Rectal smooth muscle tissue (tissue), 1 donor: ENCODE results near the gene LRRC61.
"Not testable (repeated sequence)": the region's sequence is repeated elsewhere in the genome, so short reads cannot be mapped to it uniquely, and the experiment has no call there.

ENCODE experiments used
- H3K27ac ChIP-seq: one replicate; pipeline ENCODE4 v1.7.0; 2013; ENCODE audit warnings: low read depth, low read length, inconsistent platforms
- H3K27me3 ChIP-seq: one replicate; pipeline ENCODE4 v1.7.0; 2013; ENCODE audit warnings: low read length; ENCODE audit not compliant: control insufficient read depth, insufficient read depth
- H3K36me3 ChIP-seq: one replicate; pipeline ENCODE4 v1.7.0; 2013; ENCODE audit warnings: low read length; ENCODE audit not compliant: control insufficient read depth, insufficient read depth
- H3K4me1 ChIP-seq: one replicate; pipeline ENCODE4 v1.7.0; 2013; ENCODE audit warnings: low read length; ENCODE audit not compliant: control insufficient read depth, insufficient read depth
- H3K4me3 ChIP-seq: one replicate; pipeline ENCODE4 v1.7.0; 2013; ENCODE audit warnings: low read length
- H3K9ac ChIP-seq: one replicate; pipeline ENCODE4 v1.7.0; 2013; ENCODE audit warnings: low read length

LRRC61 gene

DNA sequence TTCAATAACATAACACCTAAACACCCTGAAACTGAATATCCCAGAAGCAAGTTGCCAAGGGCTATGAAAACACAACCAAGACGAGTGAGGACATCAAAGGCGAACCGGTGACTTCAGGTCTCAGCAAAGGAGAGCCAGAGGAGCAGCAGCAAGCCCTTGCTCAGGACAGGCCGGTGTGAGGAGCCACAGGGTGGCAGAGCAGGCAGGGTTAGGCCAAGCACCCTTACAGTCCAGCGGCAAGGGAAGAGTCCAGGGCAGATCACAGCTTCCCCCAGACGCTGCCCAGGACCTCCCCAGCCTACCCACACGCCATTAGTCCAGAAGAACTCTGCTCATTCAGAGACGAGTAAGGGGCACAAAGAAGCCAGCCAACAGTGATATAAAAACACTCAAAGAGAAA lies 27.5 kb upstream of the LRRC61 start:
- H3K4me1 ChIP-seq, H3K9ac ChIP-seq, H3K36me3 ChIP-seq, H3K27ac ChIP-seq, H3K27me3 ChIP-seq, H3K4me3 ChIP-seq: not testable (repeated sequence)

DNA sequence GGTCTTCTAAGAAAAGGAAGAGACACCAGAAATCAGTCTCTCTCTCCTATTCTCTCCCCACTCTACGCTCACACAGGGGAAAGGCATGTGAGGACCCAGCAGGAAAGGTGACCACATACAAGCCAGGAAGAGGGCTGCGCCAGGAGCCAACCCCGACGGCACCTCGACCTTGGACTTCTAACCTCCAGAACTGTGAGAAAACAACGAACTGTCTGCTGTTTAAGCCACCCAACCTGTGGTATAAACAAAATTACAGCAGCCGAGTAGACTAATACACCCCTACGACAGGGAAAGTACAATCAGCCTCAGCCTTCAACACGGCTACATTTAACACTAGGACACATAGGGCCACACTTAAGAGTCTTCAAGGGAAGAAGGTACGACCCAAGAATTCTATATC lies 26.4 kb upstream of the LRRC61 start:
- H3K4me3 ChIP-seq, H3K36me3 ChIP-seq, H3K9ac ChIP-seq, H3K4me1 ChIP-seq, H3K27ac ChIP-seq, H3K27me3 ChIP-seq: not testable (repeated sequence)

DNA sequence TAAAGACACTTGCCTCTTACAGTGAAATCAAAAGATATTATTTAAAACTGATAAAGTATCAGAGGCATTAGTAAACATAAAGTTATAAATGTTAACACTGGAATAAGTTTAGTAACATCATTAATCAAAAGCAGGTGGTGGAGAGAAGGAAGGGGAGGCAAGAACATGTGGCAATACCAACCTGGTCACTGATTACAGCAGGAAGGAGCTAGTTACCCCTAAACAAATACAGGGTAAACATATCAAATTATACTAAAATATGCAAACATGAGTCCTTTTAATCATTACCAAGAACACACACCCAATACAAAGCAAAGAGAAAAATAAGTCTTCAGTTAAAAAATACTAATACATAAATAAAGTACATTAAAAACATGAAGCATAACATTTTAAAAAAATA lies 25.2 kb upstream of the LRRC61 start:
- H3K27ac ChIP-seq, H3K9ac ChIP-seq, H3K4me3 ChIP-seq, H3K4me1 ChIP-seq, H3K27me3 ChIP-seq, H3K36me3 ChIP-seq: not testable (repeated sequence)

DNA sequence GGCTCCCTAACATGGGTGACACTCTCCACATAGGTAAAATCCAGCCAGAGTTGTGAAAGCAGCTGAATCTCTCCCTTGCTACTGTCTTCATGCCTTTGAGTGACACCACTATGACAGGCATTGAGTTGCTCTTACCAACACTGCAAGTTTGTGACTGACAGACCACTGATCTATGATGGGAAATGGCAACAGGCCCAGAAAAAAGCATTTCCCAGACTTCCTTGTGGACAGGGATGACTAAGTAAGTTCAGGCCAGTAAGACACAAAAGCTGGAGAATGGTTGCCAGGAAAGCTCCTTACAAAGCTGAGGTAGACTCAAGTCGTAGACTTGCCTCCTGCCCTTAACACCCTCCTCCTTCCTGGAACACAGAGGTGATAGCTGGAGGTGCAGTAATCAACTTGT lies 20.2 kb upstream of the LRRC61 start:
- H3K9ac ChIP-seq, H3K36me3 ChIP-seq, H3K27ac ChIP-seq, H3K4me1 ChIP-seq, H3K4me3 ChIP-seq, H3K27me3 ChIP-seq: not testable (repeated sequence)

DNA sequence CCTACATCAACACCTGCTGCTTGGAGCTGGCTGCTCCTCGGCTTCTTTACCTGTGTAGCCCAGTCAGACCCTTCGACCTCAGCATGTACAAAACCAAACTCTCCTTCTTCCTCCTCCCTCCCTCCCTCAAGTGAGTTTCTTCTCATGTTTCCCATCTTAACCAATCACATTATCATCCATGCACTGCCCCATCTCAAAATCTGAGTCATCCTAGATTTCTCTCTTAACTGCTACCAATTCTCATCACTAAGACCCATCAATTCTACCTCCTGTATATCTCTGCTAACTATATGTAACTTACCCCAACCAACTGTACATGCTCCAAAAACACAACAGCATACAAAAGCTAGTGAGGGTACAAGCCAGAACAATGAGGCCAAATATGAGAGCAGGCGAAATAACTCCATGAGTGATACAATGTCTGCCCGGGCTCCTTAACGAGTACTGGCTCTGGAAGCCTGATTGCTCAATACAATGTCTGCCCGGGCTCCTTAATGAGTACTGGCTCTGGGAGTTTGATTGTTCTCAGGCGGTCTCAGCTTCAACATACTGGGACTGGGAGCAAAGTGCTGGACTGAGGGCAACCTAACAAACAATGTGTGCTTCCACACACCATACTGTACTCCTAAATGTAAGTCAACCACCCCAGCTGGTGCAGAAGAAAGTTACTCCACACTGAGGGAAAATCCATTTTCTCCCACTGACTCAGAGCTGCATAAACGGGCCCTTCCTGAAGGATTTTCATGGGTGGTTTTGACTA lies 18.5 kb upstream of the LRRC61 start:
- H3K4me1 ChIP-seq, H3K27ac ChIP-seq, H3K27me3 ChIP-seq, H3K9ac ChIP-seq, H3K4me3 ChIP-seq, H3K36me3 ChIP-seq: not testable (repeated sequence)

DNA sequence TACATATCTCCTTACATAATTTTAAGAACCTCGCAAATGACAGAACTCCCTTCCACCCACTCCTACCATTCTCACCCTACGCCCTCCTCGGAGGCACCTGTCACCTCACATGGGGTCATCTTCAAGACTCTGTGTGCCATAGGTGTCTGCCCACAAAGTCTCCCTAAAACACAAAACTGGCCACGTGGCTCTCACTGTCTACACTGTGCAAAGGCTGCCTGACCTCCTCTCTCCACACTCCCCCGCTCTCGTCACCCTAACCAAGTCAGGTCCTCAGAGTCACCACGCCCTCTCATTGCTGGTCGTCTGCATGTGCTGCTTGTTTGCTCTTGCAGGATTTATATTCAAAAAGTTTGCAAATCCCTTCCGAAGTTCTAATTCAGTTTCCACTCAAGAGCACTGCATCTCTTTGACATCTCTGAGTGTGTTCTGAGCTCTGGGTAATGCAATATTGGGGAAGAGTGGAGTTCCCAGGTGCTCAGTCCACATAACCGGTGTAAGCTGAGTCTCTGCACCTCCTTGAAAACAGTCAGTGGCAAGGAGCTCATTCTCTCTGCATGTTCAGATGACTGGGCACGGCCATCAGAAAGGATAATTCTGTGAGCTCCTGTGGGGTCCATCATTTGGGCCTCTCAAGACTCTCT lies 17.8 kb upstream of the LRRC61 start:
- H3K4me1 ChIP-seq, H3K36me3 ChIP-seq, H3K4me3 ChIP-seq, H3K9ac ChIP-seq, H3K27me3 ChIP-seq, H3K27ac ChIP-seq: not testable (repeated sequence)

DNA sequence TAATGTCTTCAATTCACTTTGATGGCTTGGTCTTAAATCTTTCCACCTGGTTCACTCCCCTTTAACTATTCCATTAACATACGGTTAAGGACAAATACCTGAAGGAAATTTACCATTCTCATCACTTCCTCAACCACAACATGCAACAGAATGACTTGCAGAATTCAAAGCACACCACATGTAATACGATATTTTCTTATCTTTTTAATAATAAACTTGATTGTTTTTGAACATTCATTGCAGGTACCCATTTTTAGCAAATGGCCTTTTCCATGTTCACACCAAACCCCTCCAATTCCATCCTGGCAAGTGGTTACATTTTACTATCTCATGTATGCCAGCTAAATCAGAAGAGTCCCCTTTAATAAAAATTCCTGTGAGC lies 17.3 kb upstream of the LRRC61 start:
- H3K4me1 ChIP-seq, H3K4me3 ChIP-seq, H3K36me3 ChIP-seq, H3K27me3 ChIP-seq, H3K27ac ChIP-seq, H3K9ac ChIP-seq: not testable (repeated sequence)

DNA sequence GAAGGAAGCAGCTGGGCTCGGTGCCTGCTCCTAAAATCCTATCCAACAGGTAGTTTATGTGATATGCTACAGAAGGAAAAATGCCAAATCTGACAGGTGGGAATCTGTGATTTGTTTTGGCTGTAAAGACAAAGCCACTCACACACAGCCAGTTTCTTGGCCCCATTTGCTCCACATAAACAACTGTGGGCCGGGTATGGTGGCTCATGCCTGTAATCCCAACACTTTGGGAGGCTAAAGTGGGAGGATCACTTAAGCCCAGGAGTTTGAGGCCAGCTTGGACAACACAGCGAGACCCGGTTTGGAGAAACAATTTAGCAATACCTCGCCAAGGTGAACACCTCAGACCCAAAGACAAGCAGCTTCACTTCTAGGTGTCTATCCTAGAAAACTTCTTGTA lies 16.8 kb upstream of the LRRC61 start:
- not testable (repeated sequence) for H3K27me3 ChIP-seq, H3K9ac ChIP-seq, H3K4me3 ChIP-seq, H3K27ac ChIP-seq, H3K4me1 ChIP-seq, H3K36me3 ChIP-seq

DNA sequence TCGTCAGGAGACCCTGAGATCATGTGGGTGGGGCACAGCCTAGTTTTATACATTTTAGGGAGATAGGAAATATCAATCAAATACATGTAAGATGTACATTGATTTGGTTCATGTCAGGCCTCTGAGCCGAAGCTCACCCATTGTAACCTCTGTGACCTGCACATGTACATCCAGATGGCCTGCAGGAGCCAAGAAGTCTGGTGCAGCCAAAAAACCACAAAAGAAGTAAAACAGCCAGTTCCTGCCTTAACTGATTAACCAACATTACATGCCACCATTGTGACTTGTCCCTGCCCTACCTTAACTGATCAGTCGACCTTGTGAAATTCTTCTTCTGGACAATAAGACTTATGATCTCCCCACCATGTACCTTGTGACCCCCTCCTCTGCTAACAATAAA lies 16.0 kb upstream of the LRRC61 start:
- no peak overlapping the region for H3K4me3 ChIP-seq
- no peaks in the 10 kb centered on the region for H3K36me3 ChIP-seq
- H3K4me1 ChIP-seq = no peaks in the 10 kb centered on the region
- H3K27me3 ChIP-seq = no peaks in the 10 kb centered on the region
- H3K9ac ChIP-seq = no peak overlapping the region
- no peak overlapping the region for H3K27ac ChIP-seq

DNA sequence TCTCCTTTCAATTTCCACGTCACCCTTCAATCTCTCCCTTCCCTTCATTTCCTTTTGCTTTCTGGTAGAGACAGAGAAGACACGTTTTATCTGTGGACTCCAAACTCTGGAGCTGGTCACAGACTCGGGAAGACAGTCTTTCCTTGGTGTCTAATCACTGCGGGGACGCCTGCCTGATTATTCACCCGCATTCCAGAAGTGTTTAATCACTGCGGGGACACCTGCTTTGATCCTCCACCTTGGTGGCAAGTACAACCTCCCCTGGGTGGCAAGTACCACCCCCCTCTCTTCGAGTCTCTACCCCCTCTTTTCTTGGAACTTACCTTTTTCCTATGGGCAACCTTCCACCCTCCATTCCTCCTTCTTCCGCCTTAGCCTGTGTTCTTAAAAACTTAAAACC lies 15.3 kb upstream of the LRRC61 start:
- no peak overlapping the region for H3K4me3 ChIP-seq
- no peak overlapping the region for H3K27ac ChIP-seq
- no peaks in the 10 kb centered on the region for H3K4me1 ChIP-seq

DNA sequence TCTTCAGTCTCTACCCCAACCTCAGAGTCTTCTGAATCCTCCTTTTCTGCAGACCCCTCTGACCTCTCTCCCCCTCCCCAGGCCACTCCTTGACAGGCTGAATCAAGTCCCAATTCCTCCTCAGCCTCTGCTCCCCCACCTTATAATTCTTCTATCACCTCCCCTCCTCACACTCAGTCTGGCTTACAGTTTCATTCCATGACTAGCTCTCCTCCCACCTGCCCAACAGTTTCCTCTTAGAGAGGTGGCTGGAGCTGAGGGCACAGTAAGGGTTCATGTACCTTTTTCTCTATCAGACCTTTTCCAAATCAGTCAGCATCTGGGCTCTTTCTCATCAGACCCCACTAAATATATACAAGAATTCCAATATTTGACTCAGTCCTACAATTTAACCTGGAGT lies 14.6 kb upstream of the LRRC61 start:
- H3K36me3 ChIP-seq = no peaks in the 10 kb centered on the region
- H3K27me3 ChIP-seq = no peaks in the 10 kb centered on the region
- H3K9ac ChIP-seq = no peak overlapping the region
- H3K4me3 ChIP-seq = no peak overlapping the region
- no peak overlapping the region for H3K27ac ChIP-seq
- H3K4me1 ChIP-seq = no peaks in the 10 kb centered on the region

More for the DNA sequence above, 15.3 kb upstream of the LRRC61 start:
- Histone ChIP-seq H3K36me3 (no peaks in the 10 kb centered on the region), H3K9ac (no peak overlapping the region), H3K27me3 (no peaks in the 10 kb centered on the region)

DNA sequence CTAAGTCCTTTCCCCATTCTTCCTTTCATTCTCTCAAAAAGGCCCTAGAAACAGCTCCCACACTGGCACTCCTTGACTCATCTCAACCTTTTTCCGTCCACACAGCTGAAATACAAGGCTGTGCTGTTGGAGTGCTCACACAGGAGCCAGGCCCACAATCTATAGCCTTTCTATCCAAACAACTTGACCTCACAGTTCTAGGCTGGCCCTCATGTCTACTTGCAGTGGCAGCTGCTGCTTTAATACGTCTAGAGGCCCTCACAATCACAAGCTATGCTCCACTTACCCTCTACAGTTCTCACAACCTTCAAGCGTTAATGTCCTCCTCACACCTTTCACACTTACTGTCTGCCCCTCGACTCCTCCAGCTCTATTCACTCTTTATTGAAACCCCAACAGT lies 12.0 kb upstream of the LRRC61 start:
- no peaks in the 10 kb centered on the region for H3K27me3 ChIP-seq
- no peaks in the 10 kb centered on the region for H3K4me1 ChIP-seq
- no peak overlapping the region for H3K27ac ChIP-seq
- no peaks in the 10 kb centered on the region for H3K36me3 ChIP-seq
- H3K9ac ChIP-seq = no peak overlapping the region
- H3K4me3 ChIP-seq = no peak overlapping the region

DNA sequence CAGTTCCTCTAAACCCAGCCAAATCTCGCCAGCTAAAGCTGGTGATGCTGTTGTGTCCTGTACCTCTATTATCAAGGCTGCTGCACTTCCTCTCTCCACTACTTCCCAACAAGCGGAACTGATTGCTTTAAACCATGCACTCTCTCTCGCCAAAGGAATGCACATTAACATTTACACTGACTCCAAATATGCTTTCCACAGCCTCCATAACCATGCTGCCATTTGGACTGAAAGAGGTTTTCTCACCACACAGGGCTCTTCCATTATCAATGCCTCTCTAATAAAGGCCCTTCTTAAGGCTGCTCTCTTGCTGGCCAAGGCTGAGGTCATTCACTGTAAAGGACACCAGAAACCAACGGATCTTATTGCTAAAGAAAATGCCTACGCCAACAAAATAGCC lies 11.4 kb upstream of the LRRC61 start:
- Histone ChIP-seq H3K27me3 (no peaks in the 10 kb centered on the region), H3K4me1 (no peaks in the 10 kb centered on the region), H3K36me3 (no peaks in the 10 kb centered on the region), H3K27ac (no peak overlapping the region), H3K4me3 (no peak overlapping the region), H3K9ac (no peak overlapping the region)
